Stimulated activated naive CD4-positive, alpha-beta T cell (primary cell): ENCODE data around the gene SH3GLB2.
A peak's percentile ranks its signal among the peaks of the same experiment; 100 is the strongest.

ENCODE experiments used
- DNase-seq, 6 experiments: peaks; one replicate each; lab custom pipeline; 2025; lab: John Stamatoyannopoulos, UW

The SH3GLB2 gene

DNA sequence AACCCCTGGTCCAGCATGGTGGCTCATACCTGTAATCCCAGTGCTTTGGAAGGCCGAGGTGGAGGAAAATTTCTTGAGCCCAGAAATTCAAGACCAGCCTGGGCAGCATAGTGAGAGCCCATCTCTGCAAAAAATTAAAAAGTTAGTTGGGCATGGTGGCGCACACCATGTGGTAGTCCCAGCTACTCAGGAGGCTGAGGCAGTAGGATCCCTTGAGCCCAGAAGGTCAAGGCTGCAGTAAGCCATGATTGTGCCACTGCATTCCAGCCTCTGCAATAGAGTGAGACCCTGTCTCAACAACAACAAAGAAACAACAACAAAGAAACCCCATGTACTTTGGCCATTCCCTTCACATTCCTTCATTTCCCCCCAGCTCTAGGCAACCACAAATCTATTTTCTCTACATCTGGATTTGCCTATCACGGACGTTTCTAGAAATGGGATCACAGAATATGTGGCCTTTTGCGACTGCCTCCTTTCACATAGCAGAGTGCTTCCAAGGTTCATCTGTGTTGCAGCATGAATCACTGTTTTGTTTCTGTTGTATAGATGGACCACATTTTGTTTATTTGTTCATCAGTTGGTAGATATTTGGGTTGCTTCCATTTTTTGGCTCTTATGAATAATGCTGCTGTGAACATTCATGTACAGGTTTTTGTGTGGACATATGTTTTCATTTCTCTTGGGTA, 26.2 kb upstream of the SH3GLB2 start:
- DNase-seq, result no peak

DNA sequence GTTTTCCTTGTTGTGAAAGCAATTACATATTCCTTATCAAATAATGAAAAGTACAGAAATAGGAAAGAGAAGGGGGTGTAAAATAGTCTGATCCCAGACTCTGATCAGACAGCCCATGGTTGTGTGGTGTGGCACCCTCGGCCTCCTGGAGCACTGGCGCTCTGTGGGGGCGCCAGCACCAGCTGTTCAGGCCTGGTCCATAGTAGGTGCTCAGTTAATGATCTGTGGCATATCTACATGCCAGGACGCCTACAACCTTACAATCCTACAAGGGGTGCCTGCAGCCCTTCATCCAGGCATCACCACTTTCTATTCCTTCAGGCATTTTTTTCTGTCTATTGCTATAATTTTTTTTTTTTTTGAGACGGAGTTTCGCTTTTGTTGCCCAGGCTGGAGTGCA, 24.9 kb upstream of the SH3GLB2 start:
- no peak for DNase-seq

DNA sequence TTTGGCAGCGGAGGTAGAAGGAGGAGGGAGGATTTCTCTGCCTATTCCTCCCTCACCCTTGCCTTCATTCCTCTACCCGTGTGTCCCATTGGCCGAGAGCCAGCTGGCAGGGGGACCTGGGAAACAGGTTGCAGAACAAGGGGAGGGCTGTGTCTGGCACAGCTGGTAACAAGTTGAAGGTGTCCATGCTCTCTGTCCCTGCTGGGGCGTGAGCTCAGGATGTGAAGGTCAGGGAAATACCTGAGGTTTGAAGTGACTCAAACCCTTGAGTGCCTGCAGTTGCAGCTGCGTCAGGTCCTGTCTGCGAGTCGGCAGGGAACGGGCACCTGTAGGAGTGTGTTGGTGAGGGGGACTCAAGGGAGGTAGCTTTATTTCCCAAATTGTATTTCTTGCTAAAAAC, 24.5 kb upstream of the SH3GLB2 start:
- DNase-seq, result no peak

DNA sequence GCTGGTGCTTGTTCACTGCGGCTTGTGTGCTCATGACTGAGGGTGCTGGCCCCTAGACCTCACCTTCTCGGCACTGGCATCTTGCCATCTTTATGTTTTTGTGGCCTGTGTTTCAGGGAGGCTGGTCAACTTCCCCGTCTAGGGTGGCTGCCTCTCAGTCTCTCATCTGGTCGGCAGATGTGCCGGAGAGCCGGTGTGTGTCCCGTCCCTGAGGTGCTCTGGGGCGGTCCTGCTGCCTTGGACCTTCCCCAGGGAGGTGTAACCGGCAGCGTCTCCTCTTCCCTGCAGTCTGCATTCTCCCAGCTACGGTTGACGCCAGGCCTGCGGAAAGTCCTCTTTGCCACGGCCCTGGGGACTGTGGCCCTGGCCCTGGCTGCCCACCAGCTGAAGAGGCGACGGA, 13.9 kb upstream of the SH3GLB2 start:
- no peak for DNase-seq

DNA sequence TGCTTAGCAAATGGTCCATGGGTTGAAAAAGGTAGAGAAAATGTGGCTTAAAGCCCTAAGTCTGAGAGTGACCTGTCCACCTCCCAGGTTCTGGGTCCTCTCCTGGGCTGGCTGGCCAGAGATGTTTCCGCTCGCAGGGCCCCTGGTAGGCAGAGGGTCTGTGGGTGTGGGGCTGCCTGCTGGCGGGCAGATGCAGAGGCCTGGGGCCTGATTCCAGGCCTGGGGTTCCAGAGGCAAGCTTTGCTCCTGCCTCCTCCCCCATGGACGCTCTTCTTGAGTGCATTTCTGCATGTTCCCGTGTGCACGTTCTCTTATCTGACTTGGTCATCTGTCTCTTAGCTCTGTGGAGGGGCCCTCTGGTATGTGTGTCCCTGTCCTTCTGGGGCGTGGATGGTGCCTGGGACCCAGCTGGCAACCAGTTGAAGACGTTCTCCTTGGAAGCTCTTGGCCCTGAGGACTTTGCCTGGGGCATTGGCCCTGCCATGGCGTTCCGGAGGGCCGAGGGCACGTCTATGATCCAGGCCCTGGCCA, 12.0 kb upstream of the SH3GLB2 start:
- DNase-seq, result no peak

DNA sequence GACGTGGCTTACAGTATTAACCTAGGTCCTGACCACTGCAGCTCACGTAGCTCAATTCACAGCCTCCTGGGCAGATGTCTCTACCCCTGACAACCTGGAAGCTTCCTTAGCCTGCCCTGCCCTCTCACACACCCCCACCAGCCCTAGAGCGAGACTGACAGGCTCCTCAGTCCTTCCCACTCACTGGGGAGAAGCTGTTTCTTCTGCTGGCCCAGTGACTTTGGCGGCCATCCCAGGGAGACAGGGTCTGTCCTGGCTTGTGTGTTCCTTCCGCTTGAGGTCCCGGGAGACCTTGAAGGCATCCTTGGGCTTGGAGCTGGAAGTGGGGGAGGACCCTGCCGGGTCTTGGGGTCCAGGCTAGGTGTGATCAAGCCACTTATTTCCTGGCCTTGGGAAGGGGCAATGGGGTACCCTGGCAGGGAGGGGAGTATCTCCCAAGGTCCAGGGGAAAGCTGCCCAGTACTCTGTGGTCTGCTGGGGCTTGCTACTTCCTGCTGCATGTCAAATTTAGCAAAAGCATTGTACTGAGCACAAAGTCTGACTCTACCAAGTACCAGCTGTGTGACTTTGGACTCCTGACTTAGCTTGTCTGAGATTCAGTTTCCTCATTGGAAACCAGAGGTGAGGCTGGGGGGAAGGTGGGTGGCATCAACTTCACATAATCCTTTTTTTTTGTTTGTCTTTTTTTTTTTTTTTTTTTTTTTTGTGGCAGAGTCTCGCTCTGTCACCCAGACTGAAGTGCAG, 10.2 kb upstream of the SH3GLB2 start:
- DNase-seq, result no peak

DNA sequence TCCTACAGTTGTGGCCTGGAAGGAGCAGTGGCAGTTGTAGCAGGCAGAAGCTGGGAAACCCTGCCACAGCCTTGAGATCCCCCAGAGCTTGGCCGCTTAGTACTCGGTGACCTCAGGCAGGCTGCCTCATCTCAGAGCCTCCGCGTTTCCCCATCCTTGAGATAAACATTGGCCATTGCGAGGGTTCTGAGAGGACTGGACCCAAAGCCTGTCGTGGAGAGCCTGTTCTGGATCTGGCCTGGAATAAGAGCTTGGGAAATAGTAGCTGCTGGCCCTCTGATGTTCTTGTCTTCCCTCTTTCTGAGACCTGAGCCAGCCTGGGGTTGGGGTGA, 9.6 kb upstream of the SH3GLB2 start:
- no peak for DNase-seq

GRCh38 chr9:129036923-129037766, 9.0 kb upstream of the SH3GLB2 start:
- DNase-seq, result no peak

- DNase-seq, result peak; percentile 79 to 92 (median 88)
These were observed 8.3 kb upstream of the SH3GLB2 start, which contains the start of gene MIGA2 for GRCh38 chr9:129036241-129036922. TSS of gene MIGA2 (plus strand) at chr9:129036626. CDS start at chr9:129040595, 3,969 bp downstream.

DNA sequence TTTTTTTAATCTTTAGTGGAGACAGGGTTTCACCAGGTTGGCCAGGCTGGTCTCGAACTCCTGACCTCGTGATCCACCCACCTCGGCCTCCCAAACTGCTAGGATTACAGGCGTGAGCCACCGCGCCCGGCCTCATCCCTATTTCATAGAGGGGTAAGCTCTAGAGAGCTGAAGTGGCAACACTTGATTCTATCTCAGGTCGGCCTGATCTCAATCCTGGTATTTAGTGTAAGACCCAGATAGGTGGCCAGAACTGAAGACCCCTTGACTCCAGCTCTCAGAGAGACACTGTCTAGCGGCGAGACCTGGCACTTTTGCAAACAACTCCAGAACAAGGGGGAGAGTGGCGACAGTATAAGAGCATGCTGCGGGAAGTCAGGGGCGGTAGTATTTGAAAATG, 7.7 kb upstream of the SH3GLB2 start:
- peak in 1 of 6 experiments; percentile 21 for DNase-seq

GRCh38 chr9:129033216-129033615, 5.1 kb upstream of the SH3GLB2 start:
- DNase-seq, result no peak

DNA sequence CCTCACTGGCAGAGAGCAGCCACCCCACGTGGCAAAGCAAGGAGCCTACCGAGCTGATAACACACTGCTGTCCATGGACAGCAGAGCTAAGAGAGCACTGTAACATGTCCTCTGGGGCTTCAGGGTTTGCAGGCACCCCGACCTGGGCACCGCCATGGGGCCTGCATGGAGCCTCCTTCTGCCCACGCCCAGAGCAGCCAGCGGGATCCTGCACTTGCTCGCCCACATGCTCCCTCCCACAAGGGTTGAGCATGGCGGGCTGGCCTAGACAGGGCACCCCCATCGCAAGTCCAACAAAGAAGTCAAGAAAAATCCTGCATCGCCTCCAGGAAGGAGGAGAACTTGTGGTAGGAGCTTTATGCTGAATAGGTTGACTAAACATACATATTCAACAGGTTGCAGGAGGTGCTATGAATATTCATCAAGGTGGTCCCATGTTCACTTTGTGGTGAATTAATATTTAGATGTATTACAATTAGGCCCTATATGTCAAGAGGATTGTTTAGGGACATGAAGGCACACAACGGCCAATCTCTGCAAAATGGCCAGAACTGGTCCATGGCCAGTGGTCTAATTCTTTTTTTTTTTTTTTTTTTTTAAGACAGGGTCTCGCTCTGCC, 4.5 kb upstream of the SH3GLB2 start:
- DNase-seq, result no peak

DNA sequence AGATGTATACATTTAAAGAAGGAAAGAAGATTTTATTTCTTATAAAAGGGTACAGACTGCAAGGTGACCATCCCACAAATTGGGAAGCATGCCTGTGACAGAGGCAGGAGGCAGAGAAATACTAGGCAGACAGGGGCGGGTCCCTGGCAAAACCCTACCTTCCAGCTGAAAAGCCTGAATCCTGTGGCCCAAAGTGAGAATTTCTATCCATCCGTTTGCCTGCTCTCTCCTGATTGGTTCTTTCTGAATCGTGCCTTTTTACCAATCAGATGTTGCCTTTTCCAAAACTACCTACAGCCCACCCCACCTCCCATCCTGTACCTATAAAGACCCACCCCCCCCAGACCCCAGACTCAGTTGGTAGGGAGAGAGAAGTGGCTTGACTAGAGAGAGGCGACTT, 3.4 kb upstream of the SH3GLB2 start:
- DNase-seq, result no peak

GRCh38 chr9:129030191-129030590, 2.1 kb upstream of the SH3GLB2 start:
- no peak for DNase-seq

DNA sequence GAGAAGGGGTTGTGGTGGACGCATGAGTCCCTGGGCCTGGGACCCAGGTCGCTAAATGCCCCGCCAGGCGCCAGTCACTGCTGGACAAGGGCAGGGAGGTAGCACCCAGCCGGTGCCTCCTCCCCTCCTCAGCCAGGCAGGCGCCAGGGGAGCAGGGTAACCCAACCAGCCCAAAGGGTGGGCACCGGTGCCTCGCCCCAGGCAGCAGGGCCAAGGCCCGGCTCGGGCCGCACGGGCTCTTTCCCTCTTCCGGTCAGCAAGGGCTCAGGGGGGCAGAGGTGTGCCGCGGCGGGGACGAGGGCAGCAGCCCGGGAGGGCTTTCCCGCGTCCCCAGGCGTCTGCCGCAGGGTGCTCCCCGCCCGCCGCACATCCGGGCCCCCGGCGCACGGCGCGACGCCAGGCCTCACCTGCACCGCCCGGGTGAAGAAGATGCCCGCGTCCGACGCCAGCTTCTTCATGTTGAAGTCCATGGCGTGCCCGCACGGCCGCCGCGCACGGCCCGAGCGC, 393 bp downstream of the SH3GLB2 start:
- peak in 5 of 6 experiments; percentile 72 to 94 (median 86) for DNase-seq

- DNase-seq, result no peak
These were observed 877 bp downstream of the SH3GLB2 start for GRCh38 chr9:129027224-129027684.

GRCh38 chr9:129026442-129027223, 1.5 kb downstream of the SH3GLB2 start:
- DNase-seq, result peak in 1 of 6 experiments; percentile 12

DNA sequence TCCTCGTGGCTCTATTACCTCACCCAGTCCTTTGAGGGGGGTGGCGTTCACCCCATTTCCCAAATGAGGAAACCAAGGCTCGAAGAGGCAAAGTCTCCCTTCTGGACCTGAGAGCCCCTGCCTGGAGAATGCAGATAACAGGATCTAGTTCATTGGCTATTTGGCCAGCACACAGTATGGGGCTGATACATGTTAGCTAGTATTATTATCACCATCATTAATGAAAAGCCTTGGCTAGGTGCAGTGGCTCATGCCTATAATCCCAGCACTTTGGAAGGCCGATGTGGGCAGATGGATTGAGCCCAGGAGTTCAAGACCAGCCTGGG, 4.3 kb downstream of the SH3GLB2 start:
- DNase-seq, result no peak

DNA sequence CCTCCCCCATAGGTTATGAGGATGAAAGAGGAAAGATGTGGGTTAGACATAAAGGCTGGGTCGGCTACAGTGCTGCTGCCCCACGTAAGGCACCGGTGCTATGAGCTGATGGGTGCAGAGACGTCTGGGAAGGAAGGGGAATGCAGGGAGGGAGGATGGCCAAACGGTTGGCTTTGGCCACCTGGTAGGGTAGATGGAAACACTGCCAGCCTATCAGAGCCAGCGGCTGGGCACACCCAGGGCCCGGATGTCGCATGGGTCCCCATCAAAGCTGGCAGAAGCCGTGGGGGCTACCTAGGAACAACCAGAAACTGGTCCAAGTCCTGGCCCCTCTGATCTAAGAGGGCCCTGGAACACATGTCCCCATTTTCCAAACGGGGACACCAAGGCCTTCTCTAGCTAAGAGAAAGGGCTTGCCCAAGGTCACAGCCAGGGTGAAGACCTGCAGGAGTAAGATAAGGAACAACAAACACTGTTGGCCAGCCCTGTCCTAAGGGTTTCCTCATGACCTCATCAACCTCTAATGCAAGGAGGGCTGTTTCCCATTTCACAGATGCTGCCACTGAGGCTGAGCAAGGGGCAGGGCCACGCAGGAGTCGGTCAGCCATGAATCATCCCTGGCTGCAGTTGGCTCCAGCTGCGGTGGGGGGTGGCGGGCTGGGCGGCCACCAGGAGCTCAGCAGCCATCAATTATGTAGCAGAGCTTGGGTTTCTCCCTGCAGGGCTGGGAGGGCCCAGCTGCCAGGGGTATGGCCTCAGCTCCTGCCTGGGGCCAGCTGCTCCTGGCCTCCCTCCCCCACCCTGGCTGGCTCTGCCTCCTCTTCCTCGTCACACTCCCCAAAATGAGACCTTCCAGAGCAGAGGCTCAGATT, 4.9 kb downstream of the SH3GLB2 start:
- no peak for DNase-seq
